Esophagus squamous epithelium (tissue), 5 donors: ENCODE measurements around the gene INPP4B. TPM values are rescaled to one million over a fixed set of nuclear protein-coding genes. Genes with fewer than 3 reads are reported as not detected.

Experiments used
- DNase-seq: peaks from one replicate; lab custom pipeline; 2025; lab: John Stamatoyannopoulos, UW
- H3K27ac ChIP-seq, 4 donors: fragments of 200-600 bp; sonication (generic); one replicate each; pipeline ENCODE4 v1.5.1; 2016 to 2019; ENCODE audit warnings: mild to moderate bottlenecking in 1 of 4
- H3K27me3 ChIP-seq, 4 donors: fragments of 200-600 bp; sonication (generic); 1 replicate in 3 of 4; 2 replicates in 1 of 4; pipeline versions ENCODE4 v1.5.1 to v1.6.0; 2017 to 2021; ENCODE audit warnings: antibody characterized with exemption in 1 of 4
- H3K36me3 ChIP-seq, 3 donors: fragments of 200-600 bp; sonication (generic); one replicate each; pipeline ENCODE4 v1.5.1; 2016 to 2019
- H3K4me1 ChIP-seq, 3 donors: fragments of 200-600 bp; sonication (generic); one replicate each; pipeline ENCODE4 v1.5.1; 2017 to 2019
- H3K4me3 ChIP-seq, 4 donors: fragments of 200-600 bp; sonication (generic); 1 replicate in 3 of 4; 2 replicates in 1 of 4; pipeline ENCODE4 v1.5.1; 2016 to 2019; ENCODE audit warnings: mild to moderate bottlenecking in 2 of 4, moderate library complexity in 1 of 4
- H3K9me3 ChIP-seq, 3 donors: fragments of 200-600 bp; sonication (generic); one replicate each; pipeline ENCODE4 v1.5.1; 2016 to 2019
- POLR2A ChIP-seq, 4 donors: fragments of 450-650 bp; IDR thresholded peaks; one replicate each; pipeline ENCODE4 v1.6.1; 2017; ENCODE audit warnings: antibody characterized with exemption in 4 of 4, mild to moderate bottlenecking in 4 of 4, moderate library complexity in 3 of 4
- WGBS, 2 donors: methylation state at CpG; one replicate each; pipeline ENCODE4 v1.1.5; 2018; 5-methylcytosine and 5-hydroxymethylcytosine counted together
- intact Hi-C: fragments of 100-400 bp; cut with DNase I; formaldehyde crosslinking; loops from one replicate; pipeline ENCODE4 v1.15.0; 2022
- total RNA-seq, 4 donors: library from RNA; depleted of rRNA; stranded (reverse); fragments of >200 nt; gene quantifications; one replicate each; pipeline ENCODE4 v1.1.0, GENCODE V29; 2016
- TF ChIP-seq, protein P1 (sequence below), 6 experiments: fragments of 450-650 bp in 4 of 6; fragments of 200-600 bp in 2 of 6; sonication (generic) in 2 of 6; IDR thresholded peaks; one replicate each; pipeline ENCODE4 v1.5.1; 2016 to 2019; ENCODE audit warnings: antibody characterized with exemption in 6 of 6, mild to moderate bottlenecking in 4 of 6, moderate library complexity in 4 of 6
- donor health status: DM: yes; HTN: yes; CAD: no.

Gene INPP4B
- total RNA-seq, 4 donors from 2014 or later = 14.3 to 49.7 (median 21.3) TPM

DNA sequence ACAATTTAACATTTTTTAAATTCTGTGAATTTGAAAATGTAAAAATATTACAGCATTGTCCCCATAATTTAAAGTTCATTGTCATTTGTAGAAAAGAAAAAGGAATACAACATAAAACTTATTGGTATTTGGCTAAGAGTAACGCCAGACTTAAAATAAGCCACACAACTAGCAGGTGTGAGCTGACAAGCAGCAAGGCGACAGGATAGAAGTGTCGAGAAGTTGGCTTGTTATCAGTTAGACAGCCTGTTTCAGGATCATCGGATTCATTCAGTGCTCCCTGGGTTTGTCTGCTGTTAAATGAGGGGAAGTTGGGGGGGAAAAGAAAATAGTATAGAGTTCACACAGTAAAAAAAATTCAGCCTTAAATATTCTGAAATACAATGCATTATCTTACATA is 816.1 kb downstream of the INPP4B start:
- DNase-seq = no peak
- H3K27ac ChIP-seq = no peak overlapping the region
- no peak overlapping the region for H3K4me3 ChIP-seq
- H3K27me3 ChIP-seq = no peaks in the 10 kb centered on the region
- intact Hi-C loops = no loop called here
- no peak for TF ChIP-seq POLR2A (IDR thresholded peaks at IDR 0.05)
- TF ChIP-seq, protein P1, sequence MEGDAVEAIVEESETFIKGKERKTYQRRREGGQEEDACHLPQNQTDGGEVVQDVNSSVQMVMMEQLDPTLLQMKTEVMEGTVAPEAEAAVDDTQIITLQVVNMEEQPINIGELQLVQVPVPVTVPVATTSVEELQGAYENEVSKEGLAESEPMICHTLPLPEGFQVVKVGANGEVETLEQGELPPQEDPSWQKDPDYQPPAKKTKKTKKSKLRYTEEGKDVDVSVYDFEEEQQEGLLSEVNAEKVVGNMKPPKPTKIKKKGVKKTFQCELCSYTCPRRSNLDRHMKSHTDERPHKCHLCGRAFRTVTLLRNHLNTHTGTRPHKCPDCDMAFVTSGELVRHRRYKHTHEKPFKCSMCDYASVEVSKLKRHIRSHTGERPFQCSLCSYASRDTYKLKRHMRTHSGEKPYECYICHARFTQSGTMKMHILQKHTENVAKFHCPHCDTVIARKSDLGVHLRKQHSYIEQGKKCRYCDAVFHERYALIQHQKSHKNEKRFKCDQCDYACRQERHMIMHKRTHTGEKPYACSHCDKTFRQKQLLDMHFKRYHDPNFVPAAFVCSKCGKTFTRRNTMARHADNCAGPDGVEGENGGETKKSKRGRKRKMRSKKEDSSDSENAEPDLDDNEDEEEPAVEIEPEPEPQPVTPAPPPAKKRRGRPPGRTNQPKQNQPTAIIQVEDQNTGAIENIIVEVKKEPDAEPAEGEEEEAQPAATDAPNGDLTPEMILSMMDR (IDR thresholded peaks at IDR 0.05) = no peak
- WGBS, 2 donors = 74 to 83% methylated on average over 4 of the region's 4 CpGs
- no peaks in the 10 kb centered on the region for H3K36me3 ChIP-seq
- no peaks in the 10 kb centered on the region for H3K4me1 ChIP-seq
- no peaks in the 10 kb centered on the region for H3K9me3 ChIP-seq

DNA sequence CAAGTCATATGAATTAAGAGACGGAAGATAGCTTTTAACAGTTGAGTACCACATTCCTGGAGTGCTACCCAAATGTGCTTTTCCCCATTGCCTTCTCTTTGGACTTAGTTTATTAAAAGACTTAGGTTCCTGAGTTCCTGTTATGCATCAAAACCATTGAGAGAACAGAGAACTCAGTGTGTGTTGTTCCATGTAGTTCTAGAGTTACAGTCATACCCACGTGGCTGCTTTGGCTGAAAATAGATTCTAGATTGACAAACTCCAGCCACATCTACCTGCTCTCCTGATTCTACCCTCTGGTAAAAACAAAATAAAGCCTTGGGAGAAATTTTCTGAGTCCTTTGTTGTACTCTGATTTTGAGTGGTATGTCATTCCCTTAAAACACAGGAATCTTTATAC is 824.3 kb downstream of the INPP4B start:
- TF ChIP-seq, protein P1 (IDR thresholded peaks at IDR 0.05) = no peak
- TF ChIP-seq POLR2A (IDR thresholded peaks at IDR 0.05) = no peak
- Histone ChIP-seq H3K4me3 (no peak overlapping the region), H3K36me3 (no peaks in the 10 kb centered on the region), H3K27me3 (no peaks in the 10 kb centered on the region), H3K4me1 (no peaks in the 10 kb centered on the region), H3K9me3 (no peaks in the 10 kb centered on the region), H3K27ac (no peak overlapping the region)
- DNase-seq = no peak
- intact Hi-C loops = no loop called here
- 82 to 88% methylated on average over 2 of the region's 2 CpGs for WGBS, 2 donors

DNA sequence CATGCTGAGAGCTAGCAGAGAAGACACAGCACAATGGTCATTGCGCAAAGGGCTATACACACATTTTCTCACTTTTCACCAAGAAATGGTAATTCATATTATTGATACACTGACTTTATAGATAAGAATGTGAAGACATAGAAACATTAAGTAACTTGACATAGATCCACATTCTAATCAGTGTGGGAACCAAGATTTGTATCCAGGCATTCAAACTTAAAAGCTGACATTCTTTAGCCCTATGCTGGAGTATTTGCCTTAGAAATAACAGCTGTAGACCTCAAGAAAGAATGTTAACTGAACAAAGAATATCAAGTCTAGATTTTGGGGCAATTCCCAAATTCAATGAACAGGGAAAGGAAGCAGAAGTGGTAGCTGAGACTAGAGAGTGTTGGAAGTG is 824.9 kb downstream of the INPP4B start:
- Histone ChIP-seq H3K4me1 (no peaks in the 10 kb centered on the region), H3K36me3 (no peaks in the 10 kb centered on the region), H3K27ac (no peak overlapping the region), H3K9me3 (no peaks in the 10 kb centered on the region), H3K4me3 (no peak overlapping the region), H3K27me3 (no peaks in the 10 kb centered on the region)
- WGBS, 2 donors = 89 to 95% methylated on average over 1 of the region's 1 CpG
- TF ChIP-seq POLR2A (IDR thresholded peaks at IDR 0.05) = no peak
- TF ChIP-seq, protein P1 (IDR thresholded peaks at IDR 0.05) = no peak
- DNase-seq = no peak
- intact Hi-C loops = no loop called here

DNA sequence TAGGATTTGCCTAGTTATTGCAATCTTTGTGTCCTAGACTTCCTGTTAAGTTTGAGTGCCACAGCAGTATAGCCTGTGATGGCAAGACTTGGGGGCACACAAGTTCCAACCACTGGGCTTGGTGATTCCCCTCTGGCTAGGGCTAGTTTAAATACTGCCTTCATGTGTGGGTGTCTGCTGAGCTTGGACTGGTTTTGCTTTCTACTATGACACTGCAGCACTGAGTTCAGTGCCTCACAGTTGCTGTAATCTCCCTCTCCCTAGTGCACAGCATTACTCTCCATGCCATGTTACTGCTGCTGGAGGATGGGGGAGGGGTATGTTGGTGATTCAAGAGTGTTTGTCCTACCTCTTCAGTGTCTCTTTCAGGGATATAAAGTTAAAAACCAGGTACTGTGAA is 830.1 kb downstream of the INPP4B start:
- H3K27me3 ChIP-seq = no peaks in the 10 kb centered on the region
- TF ChIP-seq, protein P1 (IDR thresholded peaks at IDR 0.05) = no peak
- no peak for TF ChIP-seq POLR2A (IDR thresholded peaks at IDR 0.05)
- H3K4me1 ChIP-seq = no peaks in the 10 kb centered on the region
- no peak for DNase-seq
- H3K36me3 ChIP-seq = no peaks in the 10 kb centered on the region
- no peak overlapping the region for H3K4me3 ChIP-seq
- no peaks in the 10 kb centered on the region for H3K9me3 ChIP-seq
- intact Hi-C loops = no loop called here
- H3K27ac ChIP-seq = no peak overlapping the region

DNA sequence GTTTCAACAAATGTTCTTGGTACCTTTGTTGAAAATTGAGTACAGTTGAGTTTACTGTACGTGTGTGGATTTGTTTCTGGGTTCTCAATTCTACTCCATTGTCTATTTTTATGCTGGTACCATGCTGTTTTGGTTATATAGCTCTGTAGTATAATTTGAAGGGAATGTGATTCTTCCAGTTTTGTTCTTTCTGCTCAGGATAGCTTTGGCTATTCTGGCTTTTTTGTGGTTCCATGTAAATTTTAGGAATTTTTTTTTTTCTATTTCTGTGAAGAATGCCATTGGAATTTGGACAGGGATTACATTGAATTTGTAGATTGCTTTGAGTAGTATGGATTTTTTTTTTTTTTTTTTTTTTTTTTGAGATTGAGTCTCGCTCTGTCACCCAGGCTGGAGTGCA is 836.4 kb downstream of the INPP4B start:
- no peaks in the 10 kb centered on the region for H3K36me3 ChIP-seq
- intact Hi-C loops = no loop called here
- H3K4me1 ChIP-seq = no peaks in the 10 kb centered on the region
- no peak for TF ChIP-seq POLR2A (IDR thresholded peaks at IDR 0.05)
- TF ChIP-seq, protein P1 (IDR thresholded peaks at IDR 0.05) = no peak
- no peak overlapping the region for H3K4me3 ChIP-seq
- no peak for DNase-seq
- no peaks in the 10 kb centered on the region for H3K27me3 ChIP-seq
- 49 to 66% methylated on average over 2 of the region's 2 CpGs for WGBS, 2 donors
- no peak overlapping the region for H3K27ac ChIP-seq
- peaks cover 0 to 3% (median 0%) of the 10 kb centered on the region in 3 donors for H3K9me3 ChIP-seq
